GM10248 (cell line): ENCODE results near the gene POLR2E.

Experiments
- CTCF ChIA-PET: fragments of 300-600 bp; sonication (Branson Sonifier 250); formaldehyde crosslinking; extraction: SDS; loops from one replicate; lab custom pipeline; 2021; ENCODE audit warnings: antibody characterized with exemption; lab: Yijun Ruan, JAX
- POLR2A ChIA-PET: fragments of 350-650 bp; sonication (Branson Sonifier 250); formaldehyde crosslinking; extraction: SDS; loops from one replicate; lab custom pipeline; 2020; ENCODE audit warnings: antibody characterized with exemption; lab: Yijun Ruan, JAX
- DNase-seq: peaks from one replicate; pipeline ENCODE4 v3.0.0; 2012; ENCODE audit errors: extremely low spot score
- TF ChIP-seq, protein P1 (sequence below): IDR thresholded peaks from 2 replicates; pipeline ENCODE4 v1.5.1; 2012; ENCODE audit warnings: mild to moderate bottlenecking, low read depth; ENCODE audit errors: extremely low read depth, missing control alignments, control extremely low read depth

The POLR2E gene

DNA sequence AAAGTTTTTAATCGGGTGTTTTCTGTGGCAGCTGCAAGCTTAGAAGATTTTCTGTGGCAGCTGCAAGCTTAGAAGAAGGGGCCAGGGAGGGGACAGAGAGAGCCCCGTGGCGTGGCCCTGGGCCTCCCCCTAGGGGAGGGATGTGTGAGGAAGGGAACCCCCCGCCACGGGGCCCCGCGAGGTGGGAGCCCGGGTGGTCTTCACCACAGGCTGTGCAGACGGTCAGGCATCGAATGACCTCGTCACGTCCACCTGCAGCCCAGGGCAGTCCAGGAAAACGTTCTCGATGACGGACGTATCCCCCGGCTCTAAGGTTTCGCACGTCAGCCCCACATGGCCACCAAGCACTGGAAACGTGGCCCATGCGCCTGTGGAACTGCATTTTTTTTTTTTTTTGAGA is 8.6 kb downstream of the POLR2E start:
- no peak for DNase-seq
- TF ChIP-seq, protein P1, sequence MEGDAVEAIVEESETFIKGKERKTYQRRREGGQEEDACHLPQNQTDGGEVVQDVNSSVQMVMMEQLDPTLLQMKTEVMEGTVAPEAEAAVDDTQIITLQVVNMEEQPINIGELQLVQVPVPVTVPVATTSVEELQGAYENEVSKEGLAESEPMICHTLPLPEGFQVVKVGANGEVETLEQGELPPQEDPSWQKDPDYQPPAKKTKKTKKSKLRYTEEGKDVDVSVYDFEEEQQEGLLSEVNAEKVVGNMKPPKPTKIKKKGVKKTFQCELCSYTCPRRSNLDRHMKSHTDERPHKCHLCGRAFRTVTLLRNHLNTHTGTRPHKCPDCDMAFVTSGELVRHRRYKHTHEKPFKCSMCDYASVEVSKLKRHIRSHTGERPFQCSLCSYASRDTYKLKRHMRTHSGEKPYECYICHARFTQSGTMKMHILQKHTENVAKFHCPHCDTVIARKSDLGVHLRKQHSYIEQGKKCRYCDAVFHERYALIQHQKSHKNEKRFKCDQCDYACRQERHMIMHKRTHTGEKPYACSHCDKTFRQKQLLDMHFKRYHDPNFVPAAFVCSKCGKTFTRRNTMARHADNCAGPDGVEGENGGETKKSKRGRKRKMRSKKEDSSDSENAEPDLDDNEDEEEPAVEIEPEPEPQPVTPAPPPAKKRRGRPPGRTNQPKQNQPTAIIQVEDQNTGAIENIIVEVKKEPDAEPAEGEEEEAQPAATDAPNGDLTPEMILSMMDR = no peak
- POLR2A ChIA-PET = interaction anchor here (0.7 kb wide), 1 partner anchor 123 kb away, joined by 3 read pairs; no protein-coding TSS in a partner anchor
- CTCF ChIA-PET = interaction anchor here (1.1 to 2.0 kb wide), 4 partner anchors 8 to 158 kb away, joined by 4 to 5 read pairs (median 5); no protein-coding TSS in a partner anchor

DNA sequence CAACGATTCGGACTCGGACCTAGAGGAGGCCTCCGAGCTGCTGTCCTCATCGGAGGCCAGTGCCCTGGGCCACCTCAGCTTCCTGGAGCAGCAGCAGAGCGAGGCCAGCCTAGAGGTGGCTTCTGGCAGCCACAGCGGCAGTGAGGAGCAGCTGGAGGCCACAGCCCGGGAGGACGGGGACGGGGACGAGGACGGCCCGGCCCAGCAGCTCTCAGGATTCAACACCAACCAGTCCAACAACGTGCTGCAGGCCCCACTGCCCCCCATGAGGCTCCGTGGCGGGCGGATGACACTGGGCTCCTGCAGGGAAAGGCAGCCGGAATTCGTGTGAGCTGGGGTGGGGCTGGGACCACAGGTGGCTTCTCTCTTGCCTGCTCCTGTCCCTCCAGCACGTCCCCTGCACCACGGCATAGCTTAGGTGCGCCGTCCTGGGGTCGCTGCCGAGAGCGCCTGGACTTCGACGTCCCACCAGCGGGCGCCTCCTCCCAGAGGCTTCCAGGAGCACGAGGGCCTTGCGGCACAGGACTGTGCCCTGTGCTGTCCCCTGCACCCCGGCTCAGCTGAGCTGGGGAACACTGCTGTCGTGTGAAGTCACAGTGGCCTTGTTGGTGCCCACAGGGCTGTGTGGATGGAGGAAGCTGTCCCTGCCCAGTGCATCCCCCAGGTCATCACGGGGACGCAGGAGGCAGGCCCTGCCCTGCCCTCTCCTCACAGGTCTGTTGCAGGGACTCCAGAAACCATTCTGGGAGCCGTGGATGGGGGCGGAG is 9.3 kb downstream of the POLR2E start:
- no peak for DNase-seq
- POLR2A ChIA-PET = interaction anchor here (0.7 kb wide), 1 partner anchor 123 kb away, joined by 3 read pairs; no protein-coding TSS in a partner anchor
- TF ChIP-seq, protein P1 = no peak
- CTCF ChIA-PET = interaction anchor here (0.9 to 2.4 kb wide), 4 partner anchors 8 to 21 kb away, joined by 4 to 10 read pairs (median 4); partner anchors contain the start of gene ARHGAP45

DNA sequence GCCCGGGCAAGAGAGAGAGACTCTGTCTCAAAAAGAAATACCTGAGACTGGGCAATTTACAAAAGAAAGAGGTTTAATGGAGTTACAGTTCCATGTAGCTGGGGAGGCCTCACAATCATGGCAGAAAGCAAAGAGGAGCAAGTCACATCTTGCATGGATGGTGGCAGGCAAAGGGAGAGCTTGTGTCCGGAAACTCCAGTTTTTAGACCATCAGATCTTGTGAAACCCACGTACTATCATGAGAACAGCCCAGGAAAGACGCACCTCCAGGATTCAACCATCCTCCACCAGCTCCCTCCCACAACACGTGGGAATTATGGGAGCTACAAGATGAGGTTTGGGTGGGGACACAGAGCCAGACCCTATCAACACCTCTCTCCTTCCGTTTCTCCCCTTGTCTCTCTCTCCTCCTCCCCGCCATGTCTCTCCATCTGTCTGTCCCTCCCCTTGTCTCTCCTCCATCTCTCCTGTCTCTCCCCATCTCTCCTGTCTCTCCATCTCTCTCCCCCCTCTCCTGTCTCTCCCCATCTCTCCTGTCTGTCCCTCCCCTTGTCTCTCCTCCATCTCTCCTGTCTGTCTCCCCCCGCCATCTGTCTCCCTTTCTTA is 10.0 kb downstream of the POLR2E start:
- ChIA-PET POLR2A (no interaction called here), CTCF (interaction anchor here (0.9 to 2.4 kb wide), 4 partner anchors 9 to 21 kb away, joined by 3 to 10 read pairs (median 4); partner anchors contain the start of gene ARHGAP45)
- no peak for DNase-seq
- TF ChIP-seq, protein P1 = no peak

DNA sequence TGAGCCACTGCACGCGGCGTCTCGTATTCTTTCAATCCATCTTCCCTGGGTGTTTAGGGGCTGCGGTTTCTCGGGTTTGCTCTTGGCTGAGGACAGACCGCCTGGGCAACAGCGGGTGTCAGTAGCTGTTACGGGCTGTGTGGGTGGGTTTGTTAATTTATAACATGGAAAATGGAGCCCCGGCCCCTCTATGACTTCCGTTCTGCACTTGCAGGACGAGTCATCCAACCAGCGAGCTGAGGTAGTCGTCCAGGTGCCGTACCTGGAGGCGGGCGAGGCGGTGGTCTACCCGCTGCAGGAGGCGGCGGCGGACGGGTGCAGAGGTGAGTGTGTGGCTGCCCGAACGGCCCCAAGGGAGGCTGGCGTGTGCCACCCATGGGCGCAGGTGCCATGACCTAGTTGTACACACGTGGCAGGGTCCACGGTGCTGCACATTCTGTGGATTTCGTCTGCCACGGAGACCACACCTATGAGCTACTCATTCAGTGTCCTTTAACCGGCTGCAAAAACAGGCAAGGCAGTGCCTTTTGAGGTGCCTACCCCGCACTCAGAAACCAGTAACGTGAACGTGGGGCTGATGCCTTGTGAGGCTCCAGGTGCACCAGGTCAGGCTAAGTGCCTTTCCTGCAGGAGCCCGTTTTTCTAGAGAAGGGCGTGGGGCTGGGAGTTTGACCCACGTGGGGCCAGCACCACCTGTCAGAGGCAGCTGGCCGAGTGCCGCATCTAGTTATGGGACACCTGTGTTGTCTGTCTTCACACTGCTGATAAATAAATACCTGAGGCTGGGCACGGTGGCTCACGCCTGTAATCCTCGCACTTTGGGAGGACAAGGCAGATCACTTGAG is 10.9 kb downstream of the POLR2E start:
- ChIA-PET POLR2A (interaction anchor here (1.0 kb wide), 1 partner anchor 9 kb away, joined by 3 read pairs; no protein-coding TSS in a partner anchor), CTCF (interaction anchor here (1.3 to 2.4 kb wide), 2 partner anchors 10 to 20 kb away, joined by 3 to 10 read pairs; no protein-coding TSS in a partner anchor)
- no peak for DNase-seq
- TF ChIP-seq, protein P1 = no peak

DNA sequence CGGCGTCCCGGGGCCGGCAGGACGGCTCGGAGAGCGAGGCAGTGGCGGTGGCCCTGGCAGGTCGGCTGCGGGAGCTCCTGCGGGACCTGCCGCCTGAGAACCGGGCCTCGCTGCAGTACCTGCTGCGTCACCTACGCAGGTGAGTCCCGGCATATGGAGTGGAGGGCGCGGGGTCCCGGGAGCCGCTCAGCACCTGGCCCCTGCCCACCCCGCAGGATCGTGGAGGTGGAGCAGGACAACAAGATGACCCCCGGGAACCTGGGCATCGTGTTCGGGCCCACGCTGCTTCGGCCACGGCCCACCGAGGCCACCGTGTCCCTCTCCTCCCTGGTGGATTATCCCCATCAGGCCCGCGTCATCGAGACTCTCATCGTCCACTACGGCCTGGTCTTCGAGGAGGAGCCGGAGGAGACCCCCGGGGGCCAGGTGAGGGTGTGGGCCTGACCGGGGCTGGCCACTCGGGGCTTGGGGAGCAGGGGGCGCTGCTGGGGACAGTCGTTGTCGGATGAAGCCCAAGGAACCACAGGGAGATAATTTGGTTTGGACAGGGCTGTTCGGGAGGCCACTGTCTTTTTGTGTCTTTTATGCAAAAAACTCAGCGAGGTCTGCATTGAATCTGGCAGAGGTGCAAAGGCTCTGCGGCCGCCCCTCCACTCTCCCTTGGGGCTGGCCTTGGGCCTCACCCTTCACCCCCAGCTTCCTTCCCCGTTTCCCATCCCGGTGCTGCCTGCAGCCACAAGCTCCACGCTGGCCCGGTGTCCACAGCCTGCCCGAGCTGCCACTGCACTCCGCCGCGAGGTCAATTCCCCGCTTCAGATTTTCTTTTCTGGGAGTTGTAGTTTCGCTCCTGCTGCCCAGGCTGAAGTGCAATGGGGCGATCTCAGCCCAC is 12.0 kb downstream of the POLR2E start:
- TF ChIP-seq, protein P1 = no peak
- CTCF ChIA-PET = interaction anchor here (1.5 to 2.4 kb wide), 2 partner anchors 11 to 16 kb away, joined by 4 to 10 read pairs; partner anchors contain the start of gene ARHGAP45
- POLR2A ChIA-PET = interaction anchor here (1.0 kb wide), 1 partner anchor 8 kb away, joined by 3 read pairs; no protein-coding TSS in a partner anchor

More for the DNA sequence above, 12.0 kb downstream of the POLR2E start:
- no peak for DNase-seq
